Measurements from ENCODE around the gene R3HDM4. TPM values are rescaled to one million over a fixed set of nuclear protein-coding genes. Genes with fewer than 3 reads are reported as not detected.
"Not testable (repeated sequence)": the region's sequence is repeated elsewhere in the genome, so short reads cannot be mapped to it uniquely, and the experiment has no call there.

The R3HDM4 gene
- total RNA-seq, 2 donors from 2014 or later = 54.6 to 66.4 TPM

- intact Hi-C loops (cut with DNase I, micrococcal nuclease); ATAC-seq; DNase-seq: not testable (repeated sequence)
These were observed 59.3 kb downstream of the R3HDM4 start for GRCh38 chr19:853614-854220.

- ATAC-seq (no peak), DNase-seq (no peak)
- intact Hi-C loops (cut with DNase I, micrococcal nuclease) = no loop called here
These were observed 59.9 kb downstream of the R3HDM4 start for GRCh38 chr19:853014-853585.

DNA sequence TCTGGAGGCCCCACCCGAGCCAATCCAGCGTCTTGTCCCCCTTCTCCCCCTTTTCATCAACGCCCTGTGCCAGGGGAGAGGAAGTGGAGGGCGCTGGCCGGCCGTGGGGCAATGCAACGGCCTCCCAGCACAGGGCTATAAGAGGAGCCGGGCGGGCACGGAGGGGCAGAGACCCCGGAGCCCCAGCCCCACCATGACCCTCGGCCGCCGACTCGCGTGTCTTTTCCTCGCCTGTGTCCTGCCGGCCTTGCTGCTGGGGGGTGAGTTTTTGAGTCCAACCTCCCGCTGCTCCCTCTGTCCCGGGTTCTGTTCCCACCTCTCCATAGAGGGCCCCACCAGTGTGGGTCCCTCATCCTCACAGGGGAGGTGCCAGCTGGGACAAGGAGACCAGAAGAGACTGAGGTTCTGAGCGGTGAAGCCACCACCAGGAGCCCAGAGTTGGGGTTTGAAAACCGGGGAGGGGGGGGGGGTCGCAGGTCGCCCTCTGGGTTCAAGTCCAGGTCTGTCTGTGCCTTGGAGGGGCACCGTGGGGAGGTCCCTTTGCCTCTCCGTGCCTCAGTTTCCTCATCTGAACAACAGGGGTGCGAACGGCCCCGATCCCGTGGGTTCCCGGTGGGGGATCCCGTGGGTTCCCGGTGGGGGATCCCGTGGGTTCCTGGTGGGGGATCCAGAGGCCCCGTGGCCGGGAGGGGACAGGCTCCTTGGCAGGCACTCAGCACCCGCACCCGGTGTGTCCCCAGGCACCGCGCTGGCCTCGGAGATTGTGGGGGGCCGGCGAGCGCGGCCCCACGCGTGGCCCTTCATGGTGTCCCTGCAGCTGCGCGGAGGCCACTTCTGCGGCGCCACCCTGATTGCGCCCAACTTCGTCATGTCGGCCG, 60.6 kb downstream of the R3HDM4 start, which contains the start of gene ELANE:
Gene ELANE, plus strand, starts transcription at position 168 of the 878 bp plus-strand sequence. Its CDS starts 26 bp downstream, at position 194.
- DNase-seq (no peak), ATAC-seq (no peak)
- intact Hi-C loops (cut with DNase I, micrococcal nuclease) = no loop called here

DNA sequence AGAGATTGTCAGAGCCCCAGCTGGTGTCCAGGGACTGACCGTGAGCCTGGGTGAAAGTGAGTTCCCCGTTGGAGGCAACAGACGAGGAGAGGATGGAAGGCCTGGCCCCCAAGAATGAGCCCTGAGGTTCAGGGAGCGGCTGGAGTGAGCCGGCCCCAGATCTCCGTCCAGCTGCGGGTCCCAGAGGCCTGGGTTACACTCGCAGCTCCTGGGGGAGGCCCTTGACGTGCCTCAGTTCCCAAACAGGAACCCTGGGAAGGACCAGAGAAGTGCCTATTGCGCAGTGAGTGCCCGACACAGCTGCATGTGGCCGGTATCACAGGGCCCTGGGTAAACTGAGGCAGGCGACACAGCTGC, 62.1 kb downstream of the R3HDM4 start:
- intact Hi-C loops (cut with DNase I, micrococcal nuclease) = no loop called here
- DNase-seq (no peak), ATAC-seq (no peak)

DNA sequence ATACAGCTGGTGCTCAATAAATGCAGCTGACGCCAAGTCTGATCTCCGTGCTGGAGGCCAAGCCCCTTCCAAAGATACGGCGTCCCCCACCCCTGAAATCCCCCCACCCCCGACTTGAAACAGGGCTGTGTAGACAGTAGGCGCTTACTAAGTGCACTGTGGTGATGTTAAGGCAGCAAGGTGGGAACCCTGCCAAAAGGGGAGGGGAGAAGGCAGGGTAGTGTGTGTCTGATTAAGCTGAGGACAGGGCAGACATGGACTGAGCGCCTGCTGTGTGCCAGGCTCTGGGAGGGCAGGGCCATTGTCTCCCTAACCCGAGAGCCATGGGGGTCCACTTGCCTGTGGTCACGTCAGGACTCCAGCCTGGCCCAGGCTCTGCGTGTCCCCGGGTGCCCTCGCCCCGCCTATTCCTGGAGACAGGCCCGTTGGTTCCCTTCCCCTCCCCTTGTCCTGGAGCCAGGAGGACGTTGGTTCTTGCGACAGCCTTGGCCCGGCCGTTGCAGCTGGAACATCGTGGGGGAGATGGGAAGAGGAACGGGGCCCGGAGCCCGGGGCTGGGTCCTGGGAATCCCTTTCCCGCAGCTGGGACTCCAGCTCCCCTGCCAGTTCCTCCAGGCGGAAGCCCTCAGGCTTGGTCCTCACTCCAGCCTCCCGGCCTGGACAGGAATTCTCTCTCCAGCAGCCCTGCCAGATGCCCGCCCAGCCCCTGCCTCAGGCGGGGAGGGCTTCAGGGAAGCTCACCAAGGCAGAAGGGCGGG, 62.6 kb downstream of the R3HDM4 start:
- intact Hi-C loops (cut with DNase I, micrococcal nuclease) = no loop called here
- DNase-seq = peak; percentile 70 to 86
- ATAC-seq = peak; percentile 80

- DNase-seq; intact Hi-C loops (cut with DNase I, micrococcal nuclease); ATAC-seq: not testable (repeated sequence)
These were observed 63.8 kb downstream of the R3HDM4 start for GRCh38 chr19:849195-849594.

GRCh38 chr19:848386-848921, 64.6 kb downstream of the R3HDM4 start:
- intact Hi-C loops (cut with DNase I, micrococcal nuclease) = no loop called here
- DNase-seq (no peak), ATAC-seq (no peak)

Other genes with a start within 250 kb of the R3HDM4 start
- 1 to 10 TPM; 4.9 to 8.7 TPM for gene FSTL3, start 236.8 kb downstream of the R3HDM4 start, total RNA-seq
- gene PRSS57, start 217.8 kb downstream of the R3HDM4 start, total RNA-seq = not detected
- 10 to 100 TPM in 1 of 2 donors, 1 to 10 TPM in 1; 8.7 to 11.9 TPM for gene PALM, start 204.3 kb downstream of the R3HDM4 start, total RNA-seq
- 100 to 1,000 TPM; 414 to 461 TPM for gene MISP, start 162.1 kb downstream of the R3HDM4 start, total RNA-seq
- gene PTBP1, start 115.8 kb downstream of the R3HDM4 start, total RNA-seq = 100 to 1,000 TPM; 253 to 306 TPM
- gene PLPPR3, start 91.3 kb downstream of the R3HDM4 start, total RNA-seq = not detected
- gene AZU1, start 85.4 kb downstream of the R3HDM4 start, total RNA-seq = not detected
- not detected for gene PRTN3, start 72.2 kb downstream of the R3HDM4 start, total RNA-seq
- gene ELANE, start 60.9 kb downstream of the R3HDM4 start, total RNA-seq = under 1 TPM in 1 of 2 donors, not detected in 1; 0.81 TPM
- gene CFD, start 53.6 kb downstream of the R3HDM4 start, total RNA-seq = 100 to 1,000 TPM in 1 of 2 donors, 10 to 100 TPM in 1; 57.0 to 136 TPM
- 10 to 100 TPM; 63.1 to 70.6 TPM for gene MED16, start 20.0 kb downstream of the R3HDM4 start, total RNA-seq
- gene RNU6-9, start 19.7 kb downstream of the R3HDM4 start, total RNA-seq = not detected
- gene KISS1R, start 4.1 kb upstream of the R3HDM4 start, total RNA-seq = not detected
- 10 to 100 TPM; 10.7 to 11.6 TPM for gene ARID3A, start 12.8 kb upstream of the R3HDM4 start, total RNA-seq
- gene WDR18, start 71.1 kb upstream of the R3HDM4 start, total RNA-seq = 10 to 100 TPM; 21.5 to 28.1 TPM
- gene GRIN3B, start 87.2 kb upstream of the R3HDM4 start, total RNA-seq = not detected
- 100 to 1,000 TPM; 185 to 224 TPM for gene TMEM259, start 107.9 kb upstream of the R3HDM4 start, total RNA-seq
- not detected for gene RNU6-2, start 108.3 kb upstream of the R3HDM4 start, total RNA-seq
- gene CNN2, start 113.4 kb upstream of the R3HDM4 start, total RNA-seq = 100 to 1,000 TPM in 1 of 2 donors, 10 to 100 TPM in 1; 76.6 to 106 TPM
- gene ABCA7, start 126.9 kb upstream of the R3HDM4 start, total RNA-seq = 10 to 100 TPM; 23.3 to 35.1 TPM
- 10 to 100 TPM; 37.9 to 47.2 TPM for gene ARHGAP45, start 153.9 kb upstream of the R3HDM4 start, total RNA-seq
- gene POLR2E, start 182.2 kb upstream of the R3HDM4 start, total RNA-seq = 100 to 1,000 TPM; 116 to 141 TPM
- 100 to 1,000 TPM; 162 to 176 TPM for gene GPX4, start 190.8 kb upstream of the R3HDM4 start, total RNA-seq

All from left colon (tissue), 2 donors.